PC-3 (cell line): Measurements from ENCODE around the gene MAFB.

Experiments
- EZH2 ChIP-seq: fragments of 300-600 bp; sonication (generic); IDR thresholded peaks from one replicate; pipeline ENCODE4 v1.6.1; 2017; ENCODE audit warnings: antibody characterized with exemption, mild to moderate bottlenecking, low read length; ENCODE audit not compliant: unreplicated experiment
- EZH2phosphoT487 ChIP-seq: fragments of 300-600 bp; sonication (generic); IDR thresholded peaks from 2 replicates; pipeline ENCODE4 v1.6.1; 2018; ENCODE audit warnings: mild to moderate bottlenecking, antibody characterized with exemption, low read length, borderline replicate concordance
- TF ChIP-seq, protein P1 (sequence below): fragments of 300-600 bp; sonication (generic); conservative IDR thresholded peaks from 2 replicates; pipeline ENCODE4 v1.5.1; 2017; ENCODE audit warnings: antibody characterized with exemption, low read depth, mild to moderate bottlenecking, low read length

DNA sequence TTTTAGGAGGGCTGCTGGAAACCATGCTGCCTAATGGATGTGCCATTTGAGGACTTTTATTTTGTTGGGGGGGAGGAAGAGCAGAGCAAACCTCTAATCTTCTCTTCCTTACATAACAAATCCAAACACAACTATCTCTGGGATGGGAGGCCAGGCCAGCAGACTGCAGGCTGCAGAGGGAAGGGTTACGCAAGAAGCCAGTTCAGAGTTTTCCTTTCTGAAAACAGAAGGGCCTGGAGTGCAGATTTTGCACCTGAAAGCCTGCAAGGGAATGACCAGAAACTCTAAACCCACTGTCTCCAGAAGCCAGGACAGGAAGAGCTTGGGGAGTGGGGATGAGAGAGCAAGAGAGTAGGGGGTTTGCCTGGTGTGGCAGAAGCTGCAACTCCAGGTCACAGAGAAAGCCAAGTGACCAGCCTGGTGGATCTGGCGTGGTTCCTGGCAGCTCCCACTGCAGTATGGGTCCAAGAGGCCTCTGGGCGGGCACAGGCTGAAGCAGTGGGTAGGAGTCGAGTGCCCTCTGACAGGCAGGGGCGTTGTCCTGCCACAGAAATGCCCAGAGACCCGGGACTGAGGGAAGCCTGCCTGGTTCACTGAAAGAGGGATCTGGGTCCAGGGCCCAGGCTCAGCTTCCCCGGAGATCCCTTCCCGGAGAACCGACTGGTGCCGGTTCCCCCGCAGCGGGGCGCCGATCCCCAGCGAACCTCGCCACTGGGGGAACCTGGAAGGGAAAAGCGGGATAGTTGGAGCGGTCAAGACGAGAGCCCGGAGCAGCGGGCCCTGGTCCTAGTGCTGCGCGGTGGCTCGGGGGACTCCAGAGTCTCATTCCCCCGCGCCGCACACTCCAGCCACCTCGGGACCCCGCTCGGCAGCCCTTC is 6.7 kb downstream of the MAFB start:
- TF ChIP-seq, protein P1, sequence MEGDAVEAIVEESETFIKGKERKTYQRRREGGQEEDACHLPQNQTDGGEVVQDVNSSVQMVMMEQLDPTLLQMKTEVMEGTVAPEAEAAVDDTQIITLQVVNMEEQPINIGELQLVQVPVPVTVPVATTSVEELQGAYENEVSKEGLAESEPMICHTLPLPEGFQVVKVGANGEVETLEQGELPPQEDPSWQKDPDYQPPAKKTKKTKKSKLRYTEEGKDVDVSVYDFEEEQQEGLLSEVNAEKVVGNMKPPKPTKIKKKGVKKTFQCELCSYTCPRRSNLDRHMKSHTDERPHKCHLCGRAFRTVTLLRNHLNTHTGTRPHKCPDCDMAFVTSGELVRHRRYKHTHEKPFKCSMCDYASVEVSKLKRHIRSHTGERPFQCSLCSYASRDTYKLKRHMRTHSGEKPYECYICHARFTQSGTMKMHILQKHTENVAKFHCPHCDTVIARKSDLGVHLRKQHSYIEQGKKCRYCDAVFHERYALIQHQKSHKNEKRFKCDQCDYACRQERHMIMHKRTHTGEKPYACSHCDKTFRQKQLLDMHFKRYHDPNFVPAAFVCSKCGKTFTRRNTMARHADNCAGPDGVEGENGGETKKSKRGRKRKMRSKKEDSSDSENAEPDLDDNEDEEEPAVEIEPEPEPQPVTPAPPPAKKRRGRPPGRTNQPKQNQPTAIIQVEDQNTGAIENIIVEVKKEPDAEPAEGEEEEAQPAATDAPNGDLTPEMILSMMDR = no peak
- no peak for TF ChIP-seq EZH2phosphoT487
- TF ChIP-seq EZH2 = no peak
